HFFc6 (cell line): ENCODE measurements around the gene SNAP23. TPM values are rescaled to one million over a fixed set of nuclear protein-coding genes. Genes with fewer than 3 reads are reported as not detected.

Source experiments
- DNase-seq: peaks from one replicate; pipeline ENCODE4 v3.0.0-alpha.2; 2018
- H3K27ac Mint-ChIP-seq: 2 replicates; pipeline ENCODE4 v1.8.0; 2020; ENCODE audit warnings: mild to moderate bottlenecking, mixed read lengths
- H3K27me3 Mint-ChIP-seq: 2 replicates; pipeline ENCODE4 v1.8.0; 2021; ENCODE audit warnings: mild to moderate bottlenecking, moderate library complexity, mixed read lengths; ENCODE audit not compliant: insufficient read depth
- H3K36me3 Mint-ChIP-seq: 2 replicates; pipeline ENCODE4 v1.8.0; 2021; ENCODE audit warnings: low read depth, mixed read lengths
- H3K4me1 Mint-ChIP-seq: 2 replicates; pipeline ENCODE4 v1.8.0; 2020; ENCODE audit warnings: low read depth, mixed read lengths
- H3K4me3 Mint-ChIP-seq: 2 replicates; pipeline ENCODE4 v1.8.0; 2020; ENCODE audit warnings: mild to moderate bottlenecking, moderate library complexity, mixed read lengths
- H3K9me3 Mint-ChIP-seq: 2 replicates; pipeline ENCODE4 v1.8.0; 2020; ENCODE audit warnings: mild to moderate bottlenecking, mixed read lengths
- total RNA-seq, 6 experiments: library from RNA; stranded (reverse); fragmentation: NEBNext Ultra II Directional; extraction: Animal tissue kit (Norgen Biotek cat#: 25700); gene quantifications; 2 replicates in 1 of 6; 3 replicates in 5 of 6; pipeline ENCODE4 v1.2.3, GENCODE V29; 2021
- TF ChIP-seq, protein P1 (sequence below): fragments of 200-600 bp; sonication (generic); IDR thresholded peaks from 2 replicates; pipeline ENCODE4 v1.5.0; 2021; ENCODE audit warnings: antibody characterized with exemption, mild to moderate bottlenecking

Gene SNAP23
- total RNA-seq, 6 experiments from 2014 or later: 48.1 to 65.7 (median 55.8) TPM

DNA sequence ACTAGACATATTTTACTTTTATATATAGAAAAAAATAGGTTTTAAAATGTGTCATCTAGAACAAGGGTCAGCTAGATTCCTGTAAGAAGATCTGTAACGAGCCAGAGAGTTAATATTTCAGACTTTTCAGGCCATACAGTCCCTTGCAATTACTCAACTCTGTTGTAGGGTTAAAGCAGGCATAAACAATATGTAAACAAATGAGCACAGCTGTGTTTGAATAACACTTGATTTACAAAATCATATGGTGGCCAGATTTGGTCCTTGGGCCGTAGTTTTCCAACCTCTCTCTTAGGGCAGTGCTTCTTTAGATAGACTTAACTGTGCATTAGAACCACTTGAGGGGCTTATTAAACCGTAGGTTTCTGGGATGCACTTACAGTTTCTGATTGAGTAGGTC is 33.5 kb downstream of the SNAP23 start:
- H3K4me1 Mint-ChIP-seq: no peaks in the 10 kb centered on the region
- no peak overlapping the region for H3K4me3 Mint-ChIP-seq
- TF ChIP-seq, protein P1, sequence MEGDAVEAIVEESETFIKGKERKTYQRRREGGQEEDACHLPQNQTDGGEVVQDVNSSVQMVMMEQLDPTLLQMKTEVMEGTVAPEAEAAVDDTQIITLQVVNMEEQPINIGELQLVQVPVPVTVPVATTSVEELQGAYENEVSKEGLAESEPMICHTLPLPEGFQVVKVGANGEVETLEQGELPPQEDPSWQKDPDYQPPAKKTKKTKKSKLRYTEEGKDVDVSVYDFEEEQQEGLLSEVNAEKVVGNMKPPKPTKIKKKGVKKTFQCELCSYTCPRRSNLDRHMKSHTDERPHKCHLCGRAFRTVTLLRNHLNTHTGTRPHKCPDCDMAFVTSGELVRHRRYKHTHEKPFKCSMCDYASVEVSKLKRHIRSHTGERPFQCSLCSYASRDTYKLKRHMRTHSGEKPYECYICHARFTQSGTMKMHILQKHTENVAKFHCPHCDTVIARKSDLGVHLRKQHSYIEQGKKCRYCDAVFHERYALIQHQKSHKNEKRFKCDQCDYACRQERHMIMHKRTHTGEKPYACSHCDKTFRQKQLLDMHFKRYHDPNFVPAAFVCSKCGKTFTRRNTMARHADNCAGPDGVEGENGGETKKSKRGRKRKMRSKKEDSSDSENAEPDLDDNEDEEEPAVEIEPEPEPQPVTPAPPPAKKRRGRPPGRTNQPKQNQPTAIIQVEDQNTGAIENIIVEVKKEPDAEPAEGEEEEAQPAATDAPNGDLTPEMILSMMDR: no peak
- DNase-seq: no peak
- no peak overlapping the region for H3K27ac Mint-ChIP-seq
- no peaks in the 10 kb centered on the region for H3K27me3 Mint-ChIP-seq
- H3K9me3 Mint-ChIP-seq: no peaks in the 10 kb centered on the region
- H3K36me3 Mint-ChIP-seq: peaks cover 5% of the 10 kb centered on the region

DNA sequence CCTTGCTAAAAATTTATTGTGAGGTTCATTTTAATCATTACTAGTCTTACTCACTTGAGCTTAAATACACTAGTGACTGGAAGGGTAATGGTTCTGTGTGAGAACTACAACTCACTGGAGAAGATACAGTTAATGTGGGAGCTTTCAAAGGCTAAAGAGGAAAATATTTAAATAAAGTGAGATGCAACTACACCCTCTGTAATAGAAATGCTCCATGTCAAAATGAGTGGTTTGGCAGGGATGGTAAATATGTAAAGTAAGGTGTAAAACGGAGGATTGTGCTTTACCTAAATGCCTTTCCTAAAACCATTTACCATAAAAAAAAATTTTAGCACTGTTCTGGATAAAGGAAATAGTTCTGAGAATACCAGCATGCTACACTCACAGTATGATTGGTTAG is 37.8 kb downstream of the SNAP23 start:
- H3K27ac Mint-ChIP-seq: no peak overlapping the region

DNA sequence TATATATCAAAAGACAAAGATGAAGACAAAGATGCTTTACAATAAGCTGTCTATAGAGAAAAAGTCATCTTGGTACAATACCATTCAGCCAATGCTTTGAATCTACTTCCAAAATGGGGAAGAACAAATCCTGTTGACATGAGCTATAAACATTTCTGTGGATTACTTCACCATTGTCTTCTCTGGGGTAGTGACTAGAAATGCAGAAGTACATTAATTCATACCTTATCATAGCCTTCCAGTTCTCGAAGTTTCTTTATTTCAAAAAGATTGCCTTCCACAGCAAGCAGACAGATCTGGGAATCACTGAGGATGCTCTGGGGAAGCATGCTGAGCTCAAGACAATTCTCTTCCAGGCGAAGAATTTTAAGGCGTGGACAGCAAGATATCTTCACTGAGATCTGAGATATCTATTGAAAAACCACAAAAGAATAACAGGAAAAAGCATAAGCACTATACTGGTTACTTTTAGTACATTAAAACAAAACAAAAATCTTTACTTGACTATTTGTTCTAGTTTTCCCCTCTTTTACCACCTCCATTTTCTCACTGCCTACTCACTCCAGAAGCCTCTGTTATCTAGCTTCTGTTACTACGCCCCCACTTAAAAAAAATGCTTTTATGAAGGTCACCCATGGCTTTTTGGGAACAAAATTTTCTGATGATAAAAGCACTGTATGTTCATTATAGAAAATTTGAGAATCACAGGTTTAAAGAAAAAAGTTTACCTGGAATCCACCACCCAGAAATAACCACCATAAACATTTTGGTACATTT is 49.6 kb downstream of the SNAP23 start:
- no peak overlapping the region; the same call in 1 of the 2 replicates for H3K4me3 Mint-ChIP-seq

More for the DNA sequence above, 37.8 kb downstream of the SNAP23 start:
- TF ChIP-seq, protein P1: no peak
- H3K9me3 Mint-ChIP-seq: no peaks in the 10 kb centered on the region
- H3K36me3 Mint-ChIP-seq: peaks cover 6% of the 10 kb centered on the region; the same call in 1 of the 2 replicates
- no peak for DNase-seq
- H3K27me3 Mint-ChIP-seq: no peaks in the 10 kb centered on the region
- no peaks in the 10 kb centered on the region for H3K4me1 Mint-ChIP-seq
- H3K4me3 Mint-ChIP-seq: no peak overlapping the region

DNA sequence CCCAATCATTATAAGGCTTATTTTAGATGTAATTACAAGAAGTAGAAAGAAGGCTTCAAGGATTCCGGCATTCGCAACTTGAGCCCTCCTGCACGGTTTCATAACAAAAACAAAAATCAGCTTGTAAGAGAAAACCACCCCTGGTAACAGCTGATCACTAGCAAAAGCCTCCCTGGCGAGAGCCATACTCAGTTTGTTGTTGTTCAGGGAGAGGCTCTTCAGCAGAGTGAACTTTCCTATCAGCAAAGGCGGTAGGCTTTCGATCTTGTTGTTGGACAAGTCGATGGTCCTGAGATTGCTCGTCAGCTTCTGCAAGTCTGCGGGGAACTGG is 52.4 kb downstream of the SNAP23 start:
- Mint-ChIP-seq H3K27ac (peak overlapping the region; percentile 95), H3K27me3 (peaks cover 4% of the 10 kb centered on the region), H3K36me3 (peaks cover 11% of the 10 kb centered on the region; the same call in 1 of the 2 replicates)

More for the DNA sequence above, 49.6 kb downstream of the SNAP23 start:
- no peak overlapping the region for H3K27ac Mint-ChIP-seq
- peaks cover 40% of the 10 kb centered on the region for H3K4me1 Mint-ChIP-seq
- no peaks in the 10 kb centered on the region for H3K9me3 Mint-ChIP-seq
- no peak for DNase-seq
- peaks cover 11% of the 10 kb centered on the region; the same call in 1 of the 2 replicates for H3K36me3 Mint-ChIP-seq
- TF ChIP-seq, protein P1: no peak
- H3K27me3 Mint-ChIP-seq: peaks cover 4% of the 10 kb centered on the region

DNA sequence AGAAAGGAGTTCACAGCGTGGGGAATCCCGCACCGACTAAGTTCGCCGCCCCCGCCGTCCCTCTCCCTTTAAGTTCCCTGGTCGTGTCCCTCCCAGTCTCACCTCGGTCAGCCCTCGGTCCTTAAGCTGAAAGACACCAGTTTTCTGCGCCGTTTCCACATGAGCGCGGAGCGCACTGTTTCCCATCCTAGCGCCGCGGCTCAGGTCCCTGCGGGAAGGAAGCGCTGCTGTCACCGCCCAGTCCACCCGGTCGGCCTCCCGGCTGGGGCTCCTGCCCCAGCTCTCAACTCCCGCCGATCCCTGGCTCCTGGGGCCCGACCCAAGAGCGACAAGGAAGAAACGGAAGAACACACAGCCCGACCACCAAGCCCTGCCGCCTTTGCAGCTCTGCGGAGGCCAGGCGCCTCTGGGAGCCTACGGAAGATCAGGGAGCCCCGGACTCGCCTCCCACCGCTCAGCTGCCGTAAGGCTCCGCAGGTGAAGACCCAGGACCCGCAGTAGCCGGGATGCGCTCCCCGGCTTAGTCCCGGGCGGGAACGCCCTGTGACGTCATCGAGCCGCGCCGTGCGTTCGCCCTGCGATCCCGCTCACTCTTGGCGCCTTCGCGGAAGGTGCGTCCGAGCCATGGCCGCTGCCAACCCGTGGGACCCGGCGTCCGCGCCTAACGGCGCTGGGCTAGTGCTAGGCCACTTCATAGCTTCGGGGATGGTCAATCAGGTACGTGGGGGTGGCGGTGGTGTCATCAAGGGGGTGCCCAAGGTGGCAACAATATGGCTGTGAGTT is 53.0 kb downstream of the SNAP23 start, which contains the start of the genes HAUS2 and LRRC57:
Gene HAUS2, plus strand, starts transcription at position 590 of the 783 bp plus-strand sequence. Its CDS starts 35 bp downstream, at position 625.
Gene LRRC57, minus strand, starts transcription at position 545 of the 783 bp plus-strand sequence. Its CDS starts 359 bp downstream, at position 186.
- TF ChIP-seq, protein P1: no peak
- Mint-ChIP-seq H3K36me3 (peaks cover 11% of the 10 kb centered on the region; the same call in 1 of the 2 replicates), H3K4me3 (peak within 1 kb of the TSS; percentile 99), H3K9me3 (no peaks in the 10 kb centered on the region), H3K27me3 (peaks cover 4% of the 10 kb centered on the region), H3K4me1 (peaks cover 50% of the 10 kb centered on the region), H3K27ac (peak within 1 kb of the TSS; percentile 95)
- peak; percentile 73 for DNase-seq

More for the DNA sequence above, 52.4 kb downstream of the SNAP23 start:
- TF ChIP-seq, protein P1: no peak
- H3K9me3 Mint-ChIP-seq: no peaks in the 10 kb centered on the region
- peaks cover 50% of the 10 kb centered on the region for H3K4me1 Mint-ChIP-seq
- peak overlapping the region; percentile 99 for H3K4me3 Mint-ChIP-seq
- DNase-seq: peak; percentile 9
